Activated T-helper 1 cell treated with anti-CD3 and anti-CD28 coated beads, Interleukin-12 subunit alpha, Interleukin-12 subunit beta, Interleukin-2, Interleukin-4 antibody, amounts not matched to agents 30 ng/mL and 10 ng/mL and 1 ng/mL, durations not matched to agents 14 hours and 24 hours and 36 hours (primary cell): ENCODE measurements around the gene SLIT1. TPM values are rescaled to one million over a fixed set of nuclear protein-coding genes. Genes with fewer than 3 reads are reported as not detected.

Experiments
- DNase-seq: peaks from one replicate; pipeline ENCODE4 v3.0.0; 2021; ENCODE audit warnings: low spot score
- H3K27ac Mint-ChIP-seq: one replicate; pipeline ENCODE4 v1.8.0; 2021; ENCODE audit warnings: mild to moderate bottlenecking, mixed read lengths
- H3K27me3 Mint-ChIP-seq: one replicate; pipeline ENCODE4 v1.8.0; 2022; ENCODE audit warnings: mild to moderate bottlenecking, moderate library complexity, mixed read lengths; ENCODE audit not compliant: insufficient read depth
- H3K36me3 Mint-ChIP-seq: one replicate; pipeline ENCODE4 v1.8.0; 2021; ENCODE audit warnings: low read depth, mixed read lengths
- H3K4me1 Mint-ChIP-seq: one replicate; pipeline ENCODE4 v1.8.0; 2021; ENCODE audit warnings: low read depth, mixed read lengths
- H3K4me3 Mint-ChIP-seq: one replicate; pipeline ENCODE4 v1.8.0; 2021; ENCODE audit warnings: mild to moderate bottlenecking, moderate library complexity, mixed read lengths
- H3K9me3 Mint-ChIP-seq: one replicate; pipeline ENCODE4 v1.8.0; 2021; ENCODE audit warnings: mixed read lengths
- intact Hi-C: fragments of 100-400 bp; cut with micrococcal nuclease; formaldehyde crosslinking; loops from one replicate; pipeline ENCODE4 v1.15.1; 2024
- total RNA-seq: library from RNA; stranded (reverse); gene quantifications from 2 replicates; pipeline ENCODE4 v1.2.3, GENCODE V29; 2022

Gene SLIT1
- total RNA-seq, 1 donor from 2014 or later: 0.08 TPM

DNA sequence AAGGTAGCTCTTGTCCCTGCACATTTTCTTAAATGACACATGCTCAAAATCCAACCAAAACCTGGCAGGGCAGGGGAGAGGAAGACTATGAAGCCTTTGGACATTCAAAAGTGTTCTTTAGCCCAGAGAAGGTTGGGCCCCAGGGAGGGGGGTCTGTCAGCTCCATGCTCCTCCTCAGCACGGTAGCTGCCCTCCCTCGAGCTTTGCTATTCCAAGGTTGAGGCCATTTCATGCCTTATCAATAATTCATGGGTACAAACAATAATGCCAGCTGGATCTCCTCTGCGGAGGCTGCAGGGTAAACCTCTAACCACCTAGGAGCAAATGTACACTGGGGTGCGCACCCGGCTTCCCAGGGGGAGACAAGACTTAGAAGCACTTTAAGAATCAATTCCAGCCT lies 61.5 kb downstream of the SLIT1 start:
- Mint-ChIP-seq H3K27ac (no peak overlapping the region), H3K36me3 (no peaks in the 10 kb centered on the region), H3K4me3 (no peak overlapping the region), H3K9me3 (no peaks in the 10 kb centered on the region), H3K27me3 (peaks cover 10% of the 10 kb centered on the region), H3K4me1 (no peaks in the 10 kb centered on the region)
- intact Hi-C loops: no loop called here
- no peak for DNase-seq

DNA sequence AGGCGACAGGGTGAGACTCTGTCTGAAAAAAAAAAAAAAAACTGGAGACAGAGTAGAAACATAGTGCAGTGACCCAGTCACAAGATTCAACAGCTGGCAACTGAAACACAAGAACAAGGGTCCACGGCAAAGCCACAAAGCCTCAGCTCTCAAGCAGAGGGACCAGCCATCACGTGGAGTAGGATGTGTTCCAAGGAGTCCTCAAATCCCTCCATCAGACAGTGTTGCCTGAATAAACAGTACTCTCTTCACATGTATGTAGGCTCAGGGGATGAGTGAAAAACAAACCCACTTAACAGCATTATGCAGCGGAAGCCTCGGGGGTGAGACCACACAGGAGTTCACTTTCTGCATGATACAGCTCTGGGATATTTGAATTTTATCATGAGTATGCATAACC lies 62.0 kb downstream of the SLIT1 start:
- DNase-seq: no peak
- peaks cover 10% of the 10 kb centered on the region for H3K27me3 Mint-ChIP-seq
- H3K4me1 Mint-ChIP-seq: no peaks in the 10 kb centered on the region
- no peak overlapping the region for H3K27ac Mint-ChIP-seq
- intact Hi-C loops: no loop called here
- no peaks in the 10 kb centered on the region for H3K36me3 Mint-ChIP-seq
- no peaks in the 10 kb centered on the region for H3K9me3 Mint-ChIP-seq
- H3K4me3 Mint-ChIP-seq: no peak overlapping the region

DNA sequence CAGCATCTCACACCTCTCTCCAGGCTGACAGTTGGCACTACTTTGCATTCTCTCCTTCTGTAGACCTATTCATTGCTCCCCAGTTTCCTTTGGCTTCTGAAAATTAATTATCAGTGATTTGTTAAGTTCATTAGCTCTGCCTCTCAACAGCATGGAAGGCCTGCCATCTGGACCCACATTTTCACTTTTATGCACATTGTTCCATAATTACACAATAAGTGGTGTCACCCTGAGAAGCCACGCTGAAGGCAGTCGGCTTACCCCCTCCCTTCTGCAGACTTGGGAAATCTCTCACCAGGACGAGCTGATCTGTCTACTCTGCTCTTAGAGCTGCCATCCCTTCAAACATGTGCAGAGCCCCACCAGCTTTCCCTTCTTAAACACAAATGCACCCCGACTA lies 64.7 kb downstream of the SLIT1 start:
- Mint-ChIP-seq H3K4me3 (no peak overlapping the region), H3K4me1 (no peaks in the 10 kb centered on the region), H3K27ac (no peak overlapping the region), H3K36me3 (no peaks in the 10 kb centered on the region), H3K9me3 (no peaks in the 10 kb centered on the region), H3K27me3 (peaks cover 9% of the 10 kb centered on the region)
- no peak for DNase-seq
- intact Hi-C loops: no loop called here

DNA sequence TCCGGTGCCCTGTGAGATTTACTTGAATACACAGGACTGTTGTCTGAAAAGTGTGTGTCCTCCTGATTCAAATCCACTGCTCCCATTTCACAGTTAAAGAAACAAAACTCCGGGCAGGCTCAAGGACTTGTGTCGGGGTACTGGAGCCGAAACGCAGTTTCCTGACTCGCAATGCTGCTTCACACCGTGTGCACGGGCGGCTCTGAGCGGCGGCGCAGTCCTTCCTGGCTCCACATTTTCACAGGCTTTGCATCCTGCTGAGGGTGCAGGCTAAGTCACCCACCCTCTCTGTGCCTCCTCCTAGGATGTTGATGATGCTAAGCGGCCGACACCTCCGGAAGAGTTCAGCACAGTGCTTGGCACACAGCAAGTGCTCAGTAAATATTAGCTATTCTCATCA lies 65.4 kb downstream of the SLIT1 start:
- no peak overlapping the region for H3K4me3 Mint-ChIP-seq
- H3K9me3 Mint-ChIP-seq: no peaks in the 10 kb centered on the region
- no peak for DNase-seq
- H3K27me3 Mint-ChIP-seq: peaks cover 10% of the 10 kb centered on the region
- intact Hi-C loops: no loop called here
- no peak overlapping the region for H3K27ac Mint-ChIP-seq
- H3K36me3 Mint-ChIP-seq: no peaks in the 10 kb centered on the region
- no peaks in the 10 kb centered on the region for H3K4me1 Mint-ChIP-seq

DNA sequence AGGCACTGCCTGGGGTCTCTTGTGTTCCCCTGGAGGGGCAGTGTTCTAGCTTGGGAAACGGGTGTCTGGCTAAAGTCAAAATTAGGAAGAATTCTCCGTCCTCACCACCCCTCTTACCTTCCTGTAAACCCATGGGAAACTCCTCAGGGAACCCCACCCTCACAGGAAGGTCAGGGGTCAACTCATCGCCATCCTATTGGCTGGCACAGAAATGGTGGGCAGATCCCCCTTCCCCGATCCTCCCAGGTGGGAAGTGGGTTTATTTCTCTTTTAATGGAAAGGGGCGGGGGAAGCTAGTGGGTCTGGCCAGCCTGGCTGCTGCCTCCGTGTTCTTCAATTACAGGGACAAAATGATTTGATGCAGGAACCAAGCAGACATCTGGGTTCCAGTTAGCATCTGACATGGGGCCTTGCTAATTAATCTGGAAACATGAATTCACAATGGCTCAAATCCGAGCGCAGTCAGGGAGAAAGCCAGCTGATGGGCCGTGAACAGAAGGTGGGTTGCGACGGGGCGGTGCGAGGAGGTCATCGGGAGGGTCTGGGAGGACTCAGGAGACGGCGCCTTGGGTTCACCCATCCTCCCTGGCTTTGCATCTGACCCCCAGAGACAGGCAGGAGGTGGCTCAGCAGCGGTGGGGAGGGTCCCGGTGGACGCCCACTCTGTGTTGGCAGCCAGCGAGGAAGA lies 66.6 kb downstream of the SLIT1 start:
- Mint-ChIP-seq H3K27ac (no peak overlapping the region), H3K36me3 (no peaks in the 10 kb centered on the region), H3K4me1 (no peaks in the 10 kb centered on the region), H3K9me3 (no peaks in the 10 kb centered on the region), H3K27me3 (peaks cover 10% of the 10 kb centered on the region), H3K4me3 (no peak overlapping the region)
- intact Hi-C loops: no loop called here
- no peak for DNase-seq

DNA sequence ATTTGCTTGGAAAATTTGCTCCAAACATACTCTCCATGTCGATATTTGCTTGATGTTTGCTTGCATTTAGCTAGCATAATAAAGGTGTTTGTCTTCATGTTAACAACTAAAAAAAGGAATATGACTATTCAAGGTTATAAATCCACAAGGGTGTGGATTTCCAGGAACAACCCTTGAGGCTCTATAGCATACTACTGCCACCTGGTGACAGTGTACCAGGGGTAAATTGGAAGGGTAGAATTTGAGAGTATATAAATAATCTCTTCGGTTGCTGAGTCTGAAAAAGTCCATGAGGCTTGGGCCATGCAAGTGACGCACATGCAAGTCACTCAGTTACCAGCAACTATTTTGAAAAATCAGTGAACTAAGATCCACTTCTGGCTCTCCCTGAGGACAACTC lies 68.4 kb downstream of the SLIT1 start:
- Mint-ChIP-seq H3K27ac (no peak overlapping the region), H3K27me3 (peaks cover 8% of the 10 kb centered on the region), H3K4me3 (no peak overlapping the region), H3K9me3 (no peaks in the 10 kb centered on the region), H3K36me3 (no peaks in the 10 kb centered on the region), H3K4me1 (no peaks in the 10 kb centered on the region)
- intact Hi-C loops: loop anchor here (1.0 kb wide), 1 partner anchor 44 kb away; no protein-coding TSS in a partner anchor
- DNase-seq: no peak

DNA sequence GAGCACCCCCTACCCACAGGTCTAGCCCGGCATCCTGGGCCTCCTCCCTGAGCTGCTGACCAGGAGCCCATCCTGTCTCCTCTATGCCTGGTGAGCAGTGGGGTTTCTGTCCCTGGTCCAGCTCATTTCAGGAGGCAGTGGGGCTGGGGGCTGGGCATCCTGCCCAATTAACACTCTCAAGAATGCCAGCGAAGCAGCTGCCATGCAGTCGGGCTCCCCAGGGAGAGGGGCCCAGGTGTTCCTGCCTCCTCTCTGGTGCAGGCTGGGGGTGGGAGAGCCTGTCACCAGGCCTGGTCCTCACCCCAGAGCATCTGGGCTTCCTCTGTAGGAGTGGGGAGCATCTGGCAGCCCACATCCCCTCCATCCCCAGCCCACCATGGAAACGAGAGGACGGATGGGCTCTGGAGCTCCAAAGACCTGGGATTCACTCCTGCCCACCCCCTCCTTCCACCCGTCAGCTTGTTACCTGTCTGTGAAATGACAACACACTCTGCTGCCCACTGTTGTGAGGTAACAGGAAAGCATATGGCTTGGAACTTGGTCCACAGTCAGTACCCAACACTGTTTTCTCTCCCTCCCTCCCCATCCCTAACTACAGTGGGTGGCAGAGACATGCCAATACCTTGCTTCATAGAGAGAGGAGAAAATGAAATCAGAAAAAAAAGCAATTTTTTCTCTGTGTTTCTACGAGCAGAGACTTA lies 69.1 kb downstream of the SLIT1 start:
- no peaks in the 10 kb centered on the region for H3K4me1 Mint-ChIP-seq
- no peak for DNase-seq
- intact Hi-C loops: loop anchor here (1.0 kb wide), 1 partner anchor 43 kb away; no protein-coding TSS in a partner anchor
- H3K9me3 Mint-ChIP-seq: no peaks in the 10 kb centered on the region
- H3K27ac Mint-ChIP-seq: no peak overlapping the region
- H3K36me3 Mint-ChIP-seq: no peaks in the 10 kb centered on the region
- no peak overlapping the region for H3K4me3 Mint-ChIP-seq
- peaks cover 10% of the 10 kb centered on the region for H3K27me3 Mint-ChIP-seq

DNA sequence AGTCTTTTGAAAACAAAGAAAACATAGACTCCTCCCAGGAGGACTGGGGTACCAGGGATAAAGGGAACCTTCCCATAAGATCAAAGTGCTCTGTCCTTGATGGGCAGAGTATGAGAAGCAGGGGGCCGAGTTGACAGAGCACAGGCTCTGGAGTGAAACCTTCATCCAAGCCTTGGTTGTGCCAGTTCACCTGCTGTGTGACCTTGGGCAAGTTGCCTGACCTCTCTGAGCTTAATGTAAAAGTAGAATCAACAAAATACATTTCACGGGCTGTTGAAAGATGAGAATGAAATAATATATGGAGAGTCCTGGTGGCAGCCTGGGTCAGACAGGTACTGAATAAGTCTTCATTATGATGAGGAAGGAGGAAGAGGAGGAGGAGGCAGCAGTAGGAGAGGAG lies 69.9 kb downstream of the SLIT1 start:
- peaks cover 10% of the 10 kb centered on the region for H3K27me3 Mint-ChIP-seq
- H3K36me3 Mint-ChIP-seq: no peaks in the 10 kb centered on the region
- no peaks in the 10 kb centered on the region for H3K9me3 Mint-ChIP-seq
- H3K27ac Mint-ChIP-seq: no peak overlapping the region
- intact Hi-C loops: no loop called here
- DNase-seq: no peak
- H3K4me1 Mint-ChIP-seq: no peaks in the 10 kb centered on the region
- no peak overlapping the region for H3K4me3 Mint-ChIP-seq

DNA sequence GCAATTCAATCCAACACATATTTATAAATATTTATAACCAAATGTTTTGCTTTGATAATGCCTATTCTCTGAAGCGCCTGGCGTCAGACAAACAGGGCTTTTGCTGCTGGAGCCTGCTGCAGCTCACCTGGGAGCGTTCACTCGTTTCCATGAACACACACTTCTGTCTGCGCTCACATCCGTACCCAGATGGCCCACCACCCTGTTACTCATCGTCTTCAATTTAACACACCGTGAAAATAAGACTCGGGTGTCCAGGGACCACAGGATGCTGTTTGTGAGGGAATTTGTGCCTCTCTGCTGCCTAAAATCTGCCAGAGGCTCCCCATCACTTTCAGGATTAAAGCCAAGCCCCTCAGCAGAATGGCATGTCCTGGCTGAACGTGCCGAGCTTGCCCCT lies 74.1 kb downstream of the SLIT1 start:
- Mint-ChIP-seq H3K27me3 (peaks cover 13% of the 10 kb centered on the region), H3K4me1 (no peaks in the 10 kb centered on the region), H3K4me3 (no peak overlapping the region), H3K9me3 (no peaks in the 10 kb centered on the region), H3K27ac (no peak overlapping the region), H3K36me3 (no peaks in the 10 kb centered on the region)
- DNase-seq: no peak
- intact Hi-C loops: no loop called here

DNA sequence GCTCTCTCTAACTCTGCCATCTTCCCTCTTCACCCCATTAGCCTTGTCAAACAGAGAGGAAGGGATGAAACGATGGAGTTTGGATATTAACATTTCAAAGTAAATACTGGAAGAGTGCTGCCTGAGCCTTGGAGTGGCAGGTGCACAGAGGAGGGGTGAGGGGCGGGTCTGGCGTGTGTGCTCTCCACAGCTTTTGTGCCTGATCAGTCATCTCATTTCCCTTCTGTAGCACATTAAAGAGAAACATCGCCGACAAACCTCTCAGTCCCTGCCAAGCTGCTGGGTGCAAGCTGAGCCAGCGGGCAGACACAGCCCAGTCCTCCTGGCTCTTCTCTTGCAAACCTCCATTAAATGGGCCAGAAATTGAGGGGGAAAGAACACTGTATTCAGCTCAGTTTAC lies 76.2 kb downstream of the SLIT1 start:
- H3K4me1 Mint-ChIP-seq: no peaks in the 10 kb centered on the region
- intact Hi-C loops: no loop called here
- H3K27me3 Mint-ChIP-seq: peaks cover 11% of the 10 kb centered on the region
- no peaks in the 10 kb centered on the region for H3K36me3 Mint-ChIP-seq
- H3K4me3 Mint-ChIP-seq: no peak overlapping the region
- H3K27ac Mint-ChIP-seq: no peak overlapping the region
- DNase-seq: no peak
- no peaks in the 10 kb centered on the region for H3K9me3 Mint-ChIP-seq

DNA sequence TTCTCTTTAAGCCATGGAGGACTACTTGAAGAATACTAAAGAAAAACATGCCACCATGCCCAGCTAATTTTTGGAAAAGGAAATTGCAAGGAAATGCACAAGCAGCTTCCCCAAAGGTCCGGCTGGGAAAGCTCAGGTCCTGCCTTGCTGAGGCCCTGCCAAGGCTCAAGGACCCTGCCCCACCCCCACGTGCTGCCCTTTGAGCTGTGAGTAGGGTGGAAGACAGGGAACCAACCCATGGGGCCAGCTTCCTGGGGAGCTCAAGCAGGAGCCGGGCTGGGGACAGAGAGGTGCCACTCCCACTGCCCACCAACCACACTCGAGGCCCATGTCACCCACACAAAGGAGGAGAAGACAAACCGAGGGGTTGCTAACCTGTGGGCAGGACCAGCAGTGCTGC lies 78.2 kb downstream of the SLIT1 start:
- intact Hi-C loops: no loop called here
- Mint-ChIP-seq H3K27me3 (peaks cover 14% of the 10 kb centered on the region), H3K4me1 (no peaks in the 10 kb centered on the region), H3K4me3 (no peak overlapping the region), H3K36me3 (no peaks in the 10 kb centered on the region), H3K27ac (no peak overlapping the region), H3K9me3 (no peaks in the 10 kb centered on the region)
- DNase-seq: no peak

DNA sequence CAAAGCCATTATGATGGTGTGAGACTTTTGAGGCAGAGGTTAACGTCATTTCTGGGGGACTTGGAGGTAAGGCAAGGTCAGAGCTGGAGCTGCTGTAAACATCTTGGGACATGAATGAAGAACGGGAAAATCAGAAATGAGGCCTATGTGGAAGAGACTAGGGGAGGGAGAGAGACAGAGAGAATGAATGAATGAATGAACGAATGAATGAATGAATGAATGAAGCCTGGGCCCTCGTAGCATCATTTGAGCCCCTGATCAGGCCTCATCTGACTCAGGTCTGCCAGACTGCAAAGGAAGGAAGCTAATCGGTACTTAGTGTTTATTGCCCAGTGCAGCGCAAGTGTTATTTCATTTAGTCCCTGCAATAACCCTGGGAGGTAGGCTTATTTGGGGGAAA lies 79.6 kb downstream of the SLIT1 start:
- intact Hi-C loops: no loop called here
- no peak for DNase-seq
- no peaks in the 10 kb centered on the region for H3K4me1 Mint-ChIP-seq
- H3K4me3 Mint-ChIP-seq: no peak overlapping the region
- H3K27ac Mint-ChIP-seq: no peak overlapping the region
- H3K9me3 Mint-ChIP-seq: no peaks in the 10 kb centered on the region
- H3K27me3 Mint-ChIP-seq: peaks cover 11% of the 10 kb centered on the region
- no peaks in the 10 kb centered on the region for H3K36me3 Mint-ChIP-seq

DNA sequence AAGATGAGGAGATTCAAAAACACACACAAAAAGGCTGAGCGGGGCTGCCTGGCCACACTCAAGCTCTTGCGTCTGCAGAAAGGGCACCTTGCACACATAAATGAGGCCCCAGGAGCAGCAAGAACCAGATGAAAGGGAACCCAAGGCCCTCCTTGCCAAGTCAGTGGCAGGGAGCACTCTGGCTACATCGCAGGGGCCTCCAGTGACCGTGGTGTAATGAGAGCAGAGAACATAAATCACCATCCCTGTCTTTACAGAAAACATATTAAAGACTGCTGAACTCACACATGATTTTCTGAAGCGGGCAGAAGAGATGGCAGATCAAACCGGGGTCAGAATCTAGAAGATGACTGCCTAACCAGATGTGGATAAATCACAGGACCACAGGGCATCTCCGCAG lies 80.5 kb downstream of the SLIT1 start:
- H3K27ac Mint-ChIP-seq: no peak overlapping the region
- H3K36me3 Mint-ChIP-seq: no peaks in the 10 kb centered on the region
- no peak for DNase-seq
- no peak overlapping the region for H3K4me3 Mint-ChIP-seq
- intact Hi-C loops: no loop called here
- H3K4me1 Mint-ChIP-seq: no peaks in the 10 kb centered on the region
- no peaks in the 10 kb centered on the region for H3K9me3 Mint-ChIP-seq
- H3K27me3 Mint-ChIP-seq: peaks cover 8% of the 10 kb centered on the region
